Measurements from ENCODE around the gene RRAS2. TPM values are rescaled to one million over a fixed set of nuclear protein-coding genes. Genes with fewer than 3 reads are reported as not detected.

Gene RRAS2
- total RNA-seq, 1 experiment from 2014 or later = 158 TPM

- H2BK5ac ChIP-seq (ENCODE audit: insufficient read length, low read length) = no peak overlapping the region
- no peak overlapping the region for H3K23ac ChIP-seq (ENCODE audit: insufficient read length, low read depth, low read length)
- H3K9ac ChIP-seq (ENCODE audit: extremely low read depth, insufficient read length, low read length) = no peak overlapping the region
- Mint-ChIP-seq H3K4me3 (peak overlapping the region; percentile 56 to 81), H3K9me3 (peaks cover 3% of the 10 kb centered on the region in 2 experiments), H3K27ac (peak overlapping the region; percentile 89 to 100 (median 96)), H3K4me1 (peaks cover 68 to 73% of the 10 kb centered on the region in 2 experiments), H3K36me3 (ENCODE audit: insufficient read depth in 1 of 3, low read depth in 3 of 3) (peaks cover 3 to 26% (median 4%) of the 10 kb centered on the region in 3 experiments; a peak in 6 of 7 replicates), H3K27me3 (ENCODE audit: low read depth) (no peaks in the 10 kb centered on the region)
- no peak overlapping the region for H3K4ac ChIP-seq (ENCODE audit: low read depth, low read length)
- no peak overlapping the region for H4K5ac ChIP-seq (ENCODE audit: insufficient read length, low read depth, low read length)
- H3K27me3 ChIP-seq (ENCODE audit: insufficient read depth, low read length) = no peaks in the 10 kb centered on the region
- H3K4me1 ChIP-seq (ENCODE audit: insufficient read depth, low read length) = peaks cover 10% of the 10 kb centered on the region; the same call in 1 of the 2 replicates
- no CpG with 5 or more reads among the region's 3 CpGs for WGBS (ENCODE audit: extremely low coverage, insufficient read length, low lambda C conversion rate)
- no peak overlapping the region for H2BK20ac ChIP-seq (ENCODE audit: low read depth, low read length, poor library complexity, severe bottlenecking)
- H3K79me1 ChIP-seq (ENCODE audit: insufficient read depth, low read depth, low read length, poor library complexity, severe bottlenecking) = no peaks in the 10 kb centered on the region
- H2BK15ac ChIP-seq (ENCODE audit: low read depth, low read length) = no peak overlapping the region
- H3K79me2 ChIP-seq (ENCODE audit: insufficient read depth, low read length) = peaks cover 61% of the 10 kb centered on the region
- H2BK12ac ChIP-seq (ENCODE audit: insufficient read length, low read depth, low read length) = no peak overlapping the region
- peak overlapping the region; percentile 38 for H3K4me2 ChIP-seq (ENCODE audit: insufficient read depth, insufficient read length, low read length)
- TF ChIP-seq CTCF (conservative IDR thresholded peaks at IDR 0.05) = no peak
- DNase-seq = no peak
- H3K18ac ChIP-seq (ENCODE audit: insufficient read length, low read depth, low read length) = no peak overlapping the region
- H3K9me3 ChIP-seq (ENCODE audit: control insufficient read depth, low read depth, low read length) = no peaks in the 10 kb centered on the region
- H3K56ac ChIP-seq (ENCODE audit: insufficient read length, low read depth, low read length) = no peak overlapping the region
- no peak overlapping the region for H2AK5ac ChIP-seq (ENCODE audit: insufficient read length, low read length)
- H4K20me1 ChIP-seq (ENCODE audit: control insufficient read depth, insufficient read depth, insufficient read length) = no peaks in the 10 kb centered on the region
- no peak overlapping the region for H4K91ac ChIP-seq (ENCODE audit: insufficient read length, low read depth, low read length)
- H3K14ac ChIP-seq (ENCODE audit: insufficient read depth, low read length) = no peak overlapping the region
- H3K27ac ChIP-seq (ENCODE audit: insufficient read length, low read depth, low read length) = peak overlapping the region; percentile 100
- no peak overlapping the region for H2AFZ ChIP-seq (ENCODE audit: low read length)
- H3T11ph ChIP-seq (ENCODE audit: low read length) = no peak overlapping the region
- no peak overlapping the region for H4K8ac ChIP-seq (replicated peaks; ENCODE audit: insufficient read length, low read depth, low read length)
- no peaks in the 10 kb centered on the region for H3K23me2 ChIP-seq (ENCODE audit: insufficient read length, low read depth, low read length, poor library complexity, severe bottlenecking)
- H2BK120ac ChIP-seq (ENCODE audit: low read depth, low read length, poor library complexity, severe bottlenecking) = no peak overlapping the region
Measured at GRCh38 chr11:14341968-14342367, 17.0 kb downstream of the RRAS2 start.

All from H9 (cell line).